ENCODE results near the gene RIMKLA.

Gene RIMKLA

GRCh38 chr1:42431514-42431913 is 50.9 kb downstream of the RIMKLA start:
- DNase-seq: no peak

- no peak for DNase-seq
These were observed 52.1 kb downstream of the RIMKLA start for GRCh38 chr1:42432714-42433113.

GRCh38 chr1:42433369-42433768 is 52.8 kb downstream of the RIMKLA start:
- no peak for DNase-seq

- DNase-seq: no peak
These were observed 53.7 kb downstream of the RIMKLA start for GRCh38 chr1:42434340-42434739.

- DNase-seq: no peak
These were observed 59.3 kb downstream of the RIMKLA start for GRCh38 chr1:42439940-42440339.

GRCh38 chr1:42442662-42443061 is 62.1 kb downstream of the RIMKLA start:
- DNase-seq: no peak

GRCh38 chr1:42449256-42449655 is 68.7 kb downstream of the RIMKLA start:
- DNase-seq: no peak

- no peak for DNase-seq
These were observed 69.5 kb downstream of the RIMKLA start for GRCh38 chr1:42450061-42450460.

- DNase-seq: no peak
These were observed 72.8 kb downstream of the RIMKLA start for GRCh38 chr1:42453386-42453785.

- no peak for DNase-seq
These were observed 73.8 kb downstream of the RIMKLA start for GRCh38 chr1:42454403-42454802.

- DNase-seq: peak; percentile 95
These were observed 75.6 kb downstream of the RIMKLA start, which contains the start of the genes PPCS and ZMYND12 for GRCh38 chr1:42456010-42456753. PPCS (plus strand) TSS chr1:42456543; CDS start chr1:42456566, 23 bp downstream. ZMYND12 (minus strand) TSS chr1:42456022; CDS start chr1:42455997, 25 bp downstream.

GRCh38 chr1:42456754-42457089 is 76.1 kb downstream of the RIMKLA start:
- DNase-seq: peak; percentile 69

- no peak for DNase-seq
These were observed 80.6 kb downstream of the RIMKLA start for GRCh38 chr1:42461196-42461595.

- peak; percentile 97 for DNase-seq
These were observed 82.5 kb downstream of the RIMKLA start, which contains the start of gene CCDC30 for GRCh38 chr1:42462828-42463763. CCDC30 (plus strand) TSS chr1:42463286; CDS start chr1:42480552, 17,266 bp downstream.

- DNase-seq: no peak
These were observed 83.3 kb downstream of the RIMKLA start for GRCh38 chr1:42463921-42464320.

- DNase-seq: no peak
These were observed 85.4 kb downstream of the RIMKLA start for GRCh38 chr1:42466030-42466429.

GRCh38 chr1:42469727-42470126 is 89.1 kb downstream of the RIMKLA start:
- DNase-seq: no peak
